Right lobe of liver (tissue), 6 donors: Measurements from ENCODE around the gene BRD3OS. TPM values are rescaled to one million over a fixed set of nuclear protein-coding genes. Genes with fewer than 3 reads are reported as not detected.

ENCODE experiments used
- ATAC-seq, 4 donors: fragments of 200-7000 bp; cut with Tn5 transposase; one replicate each; pipeline ENCODE4 v1.9.1; 2020; ENCODE audit warnings: mild to moderate bottlenecking in 4 of 4, moderate library complexity in 4 of 4
- DNase-seq, 3 donors: peaks; one replicate each; pipeline ENCODE4 v3.0.0-alpha.2; 2020
- H3K27ac ChIP-seq, 3 donors: fragments of 200-600 bp; one replicate each; pipeline ENCODE4 v1.8.0; 2022
- H3K27me3 ChIP-seq, 2 donors: fragments of 200-600 bp; one replicate each; pipeline ENCODE4 v1.8.0; 2022
- H3K36me3 ChIP-seq, 4 donors: fragments of 200-600 bp; sonication (generic) in 1 of 4; one replicate each; pipeline versions ENCODE4 v1.5.1 to v1.8.0; 2017 to 2022; ENCODE audit warnings: control low read depth in 1 of 4
- H3K4me1 ChIP-seq, 4 donors: fragments of 200-600 bp; sonication (generic) in 1 of 4; one replicate each; pipeline versions ENCODE4 v1.5.1 to v1.8.0; 2017 to 2022; ENCODE audit warnings: control low read depth in 1 of 4
- H3K4me3 ChIP-seq, 3 donors: fragments of 200-600 bp; one replicate each; pipeline ENCODE4 v1.8.0; 2022
- H3K9me3 ChIP-seq, 4 donors: fragments of 200-600 bp; sonication (generic) in 1 of 4; one replicate each; pipeline versions ENCODE4 v1.5.1 to v1.8.0; 2017 to 2022; ENCODE audit warnings: control low read depth in 1 of 4
- POLR2A ChIP-seq: fragments of 450-650 bp; IDR thresholded peaks from one replicate; pipeline ENCODE4 v1.6.1; 2017; ENCODE audit warnings: antibody characterized with exemption, mild to moderate bottlenecking
- WGBS: methylation state at CpG from one replicate; pipeline ENCODE4 v1.1.6; 2018; ENCODE audit warnings: low coverage, low lambda C conversion rate; ENCODE audit not compliant: insufficient coverage; ENCODE audit errors: missing lambda C conversion rate; 5-methylcytosine and 5-hydroxymethylcytosine counted together
- intact Hi-C, 2 donors: fragments of 100-400 bp; cut with DNase I; formaldehyde crosslinking; loops; one replicate each; pipeline versions ENCODE4 v1.11.2 to v1.14.1; 2022
- total RNA-seq, 6 experiments: library from RNA; depleted of rRNA in 2 of 6; stranded (reverse); fragments of >200 nt in 2 of 6; fragmentation: NEBNext Ultra II Directional in 3 of 6; extraction: Animal tissue kit (Norgen Biotek cat#: 25700) in 3 of 6; gene quantifications; one replicate each; pipeline versions ENCODE4 v1.1.0 to v1.2.4, GENCODE V29; 2016 to 2023
- TF ChIP-seq, protein P1 (sequence below), 4 donors: fragments of 200-600 bp in 3 of 4; fragments of 450-650 bp in 1 of 4; IDR thresholded peaks; one replicate each; pipeline versions ENCODE4 v1.5.1 to v1.8.0; 2016 to 2022; ENCODE audit warnings: antibody characterized with exemption in 4 of 4, mild to moderate bottlenecking in 2 of 4
- donor health status: DM: no; HTN: yes; CAD: no.
- donor health status: DM: no; HTN: no; CAD: no.
- donor health status: DM: no; HTN: no; CAD: no.
- donor health status: DM: no; HTN: yes; CAD: no.
- donor health status: DM: no; HTN: yes; CAD: no.

The BRD3OS gene
- total RNA-seq, 6 experiments from 2014 or later, result 3.2 to 8.1 (median 5.9) TPM

DNA sequence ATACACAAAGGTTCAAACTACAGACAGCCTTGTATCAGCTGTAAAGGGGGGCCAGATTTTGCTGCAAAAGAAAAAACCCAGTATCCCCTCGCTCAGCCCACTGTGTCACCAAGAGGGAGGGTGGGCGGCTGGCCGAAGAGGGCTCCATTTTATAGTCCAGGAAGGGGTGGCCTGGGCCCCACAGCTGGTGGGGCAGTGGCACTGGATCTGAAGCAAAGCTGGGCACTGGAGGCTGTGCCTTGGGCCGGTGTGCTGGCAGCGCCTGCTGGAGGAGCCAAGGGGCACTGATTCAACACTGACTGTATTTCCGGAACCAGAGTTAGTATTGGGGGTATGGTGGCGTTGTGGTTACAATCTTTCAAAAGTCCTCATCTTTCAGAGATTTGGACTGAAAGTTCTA is 33.4 kb downstream of the BRD3OS start:
- TF ChIP-seq, protein P1, sequence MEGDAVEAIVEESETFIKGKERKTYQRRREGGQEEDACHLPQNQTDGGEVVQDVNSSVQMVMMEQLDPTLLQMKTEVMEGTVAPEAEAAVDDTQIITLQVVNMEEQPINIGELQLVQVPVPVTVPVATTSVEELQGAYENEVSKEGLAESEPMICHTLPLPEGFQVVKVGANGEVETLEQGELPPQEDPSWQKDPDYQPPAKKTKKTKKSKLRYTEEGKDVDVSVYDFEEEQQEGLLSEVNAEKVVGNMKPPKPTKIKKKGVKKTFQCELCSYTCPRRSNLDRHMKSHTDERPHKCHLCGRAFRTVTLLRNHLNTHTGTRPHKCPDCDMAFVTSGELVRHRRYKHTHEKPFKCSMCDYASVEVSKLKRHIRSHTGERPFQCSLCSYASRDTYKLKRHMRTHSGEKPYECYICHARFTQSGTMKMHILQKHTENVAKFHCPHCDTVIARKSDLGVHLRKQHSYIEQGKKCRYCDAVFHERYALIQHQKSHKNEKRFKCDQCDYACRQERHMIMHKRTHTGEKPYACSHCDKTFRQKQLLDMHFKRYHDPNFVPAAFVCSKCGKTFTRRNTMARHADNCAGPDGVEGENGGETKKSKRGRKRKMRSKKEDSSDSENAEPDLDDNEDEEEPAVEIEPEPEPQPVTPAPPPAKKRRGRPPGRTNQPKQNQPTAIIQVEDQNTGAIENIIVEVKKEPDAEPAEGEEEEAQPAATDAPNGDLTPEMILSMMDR (IDR thresholded peaks at IDR 0.05), result peak in 1 of 4 donors; percentile 4
- TF ChIP-seq POLR2A, result no peak
- 57% methylated on average over 2 of the region's 7 CpGs for WGBS
- H3K4me1 ChIP-seq, result peaks cover 0 to 50% (median 27%) of the 10 kb centered on the region in 4 donors
- H3K9me3 ChIP-seq, result no peaks in the 10 kb centered on the region
- H3K4me3 ChIP-seq, result no peak overlapping the region
- ATAC-seq (peak in 2 of 4 donors; percentile 17 to 18), DNase-seq (peak in 2 of 3 donors; percentile 57 to 59)
- H3K27me3 ChIP-seq, result no peaks in the 10 kb centered on the region
- intact Hi-C loops, result no loop called here
- H3K36me3 ChIP-seq, result no peaks in the 10 kb centered on the region
- peak overlapping the region in 2 of 3 donors; percentile 82 to 83 for H3K27ac ChIP-seq

DNA sequence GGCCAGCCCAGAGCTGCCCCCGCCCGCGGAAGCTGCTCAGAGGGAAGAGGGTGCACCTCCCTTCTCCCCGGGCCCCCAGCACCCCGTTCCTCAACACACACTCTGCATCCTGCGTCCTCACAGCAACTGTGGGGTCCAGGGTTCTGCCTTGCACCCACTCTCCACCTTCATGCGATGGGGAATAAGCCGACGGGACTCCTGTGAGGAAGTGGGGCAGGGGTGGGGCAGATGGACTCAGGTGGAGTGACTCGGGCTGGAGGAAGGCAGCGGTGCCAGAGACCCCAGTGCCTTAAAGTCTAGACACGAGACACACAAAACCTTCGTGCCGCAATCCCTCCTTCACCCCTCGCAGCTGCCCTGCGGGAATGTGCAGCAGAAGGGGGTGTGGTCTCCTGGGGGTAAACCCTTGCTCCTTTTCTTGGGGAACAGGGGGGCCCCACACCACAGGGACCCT is 33.9 kb downstream of the BRD3OS start:
- Histone ChIP-seq H3K27me3 (no peaks in the 10 kb centered on the region), H3K36me3 (no peaks in the 10 kb centered on the region), H3K4me3 (no peak overlapping the region), H3K9me3 (no peaks in the 10 kb centered on the region), H3K27ac (peak overlapping the region in 1 of 3 donors; percentile 82), H3K4me1 (peaks cover 0 to 50% (median 28%) of the 10 kb centered on the region in 4 donors)
- TF ChIP-seq, protein P1 (IDR thresholded peaks at IDR 0.05), result no peak
- no peak for TF ChIP-seq POLR2A
- DNase-seq (peak in 2 of 3 donors; percentile 47 to 49), ATAC-seq (no peak)
- 56% methylated on average over 3 of the region's 16 CpGs for WGBS
- intact Hi-C loops, result no loop called here

DNA sequence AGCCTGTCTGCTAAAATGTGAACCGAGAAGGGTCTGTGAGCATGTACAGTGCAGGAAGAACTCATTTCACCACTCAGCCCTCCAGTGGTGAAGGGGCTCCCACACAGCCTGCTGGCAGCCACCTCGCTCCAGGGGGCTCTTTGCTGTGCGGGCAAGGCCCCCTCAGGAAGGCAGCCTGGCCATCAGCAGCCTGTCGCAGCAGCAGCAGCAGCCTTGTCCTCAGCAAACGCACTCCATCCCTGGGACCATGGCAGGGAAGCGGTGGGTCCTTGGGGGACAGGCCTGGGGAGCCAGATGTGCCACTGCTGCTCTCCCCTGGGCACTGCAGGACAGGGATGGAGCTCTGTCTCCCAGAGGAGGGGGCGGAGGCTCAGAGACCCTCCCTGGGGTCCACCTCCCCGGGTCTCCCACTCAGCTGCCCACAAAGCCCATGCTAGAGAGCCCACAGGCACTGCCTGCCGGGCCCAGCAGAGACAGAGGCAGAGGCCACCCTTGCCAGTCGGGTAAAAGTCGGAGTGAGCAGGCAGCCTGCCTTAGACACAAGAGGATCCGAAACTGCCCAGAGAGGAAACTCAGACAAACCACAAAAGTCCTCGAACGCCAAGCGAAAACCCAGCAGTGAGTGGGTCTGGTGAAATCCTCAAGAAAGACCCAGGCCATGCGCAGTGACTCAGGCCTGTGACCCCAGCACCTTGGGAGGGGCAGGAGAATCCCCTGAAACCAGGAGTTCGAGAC is 34.5 kb downstream of the BRD3OS start:
- TF ChIP-seq, protein P1 (IDR thresholded peaks at IDR 0.05), result no peak
- no peak for TF ChIP-seq POLR2A
- intact Hi-C loops, result no loop called here
- H3K27ac ChIP-seq, result no peak overlapping the region
- peaks cover 0 to 49% (median 28%) of the 10 kb centered on the region in 4 donors for H3K4me1 ChIP-seq
- no peaks in the 10 kb centered on the region for H3K36me3 ChIP-seq
- 61% methylated on average over 7 of the region's 17 CpGs for WGBS
- no peaks in the 10 kb centered on the region for H3K9me3 ChIP-seq
- ATAC-seq, result no peak
- no peak overlapping the region for H3K4me3 ChIP-seq
- peak in 2 of 3 donors; percentile 45 to 53 for DNase-seq
- no peaks in the 10 kb centered on the region for H3K27me3 ChIP-seq

DNA sequence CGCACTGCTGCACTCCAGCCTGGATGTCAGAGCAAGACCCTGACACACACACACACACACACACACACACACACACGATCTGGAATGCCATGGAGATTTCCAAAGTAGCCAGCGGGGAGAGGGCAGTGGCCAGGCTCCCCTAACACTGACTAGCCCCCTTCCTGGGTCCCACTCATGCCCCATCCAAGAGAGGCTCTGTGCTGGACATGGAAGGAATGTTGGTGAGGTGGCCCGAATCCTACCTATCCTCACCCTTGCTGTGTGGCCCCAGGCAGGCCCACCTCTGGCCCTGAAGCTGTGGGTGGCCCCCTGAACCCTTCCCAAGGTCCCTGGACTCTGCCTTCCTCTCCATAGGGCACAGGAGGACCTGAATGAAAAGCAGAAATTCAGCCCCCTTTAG is 35.3 kb downstream of the BRD3OS start:
- ATAC-seq, result no peak
- no peaks in the 10 kb centered on the region for H3K9me3 ChIP-seq
- no peak overlapping the region for H3K27ac ChIP-seq
- WGBS, result no CpG with 5 or more reads among the region's 4 CpGs
- H3K36me3 ChIP-seq, result no peaks in the 10 kb centered on the region
- TF ChIP-seq, protein P1 (IDR thresholded peaks at IDR 0.05), result no peak
- intact Hi-C loops, result no loop called here
- H3K4me3 ChIP-seq, result no peak overlapping the region
- no peaks in the 10 kb centered on the region for H3K27me3 ChIP-seq
- DNase-seq, result peak in 1 of 3 donors; percentile 35
- peaks cover 0 to 49% (median 25%) of the 10 kb centered on the region in 4 donors for H3K4me1 ChIP-seq
